ENCODE data around the gene RFC2.
A peak's percentile ranks its signal among the peaks of the same experiment; 100 is the strongest.

DNA sequence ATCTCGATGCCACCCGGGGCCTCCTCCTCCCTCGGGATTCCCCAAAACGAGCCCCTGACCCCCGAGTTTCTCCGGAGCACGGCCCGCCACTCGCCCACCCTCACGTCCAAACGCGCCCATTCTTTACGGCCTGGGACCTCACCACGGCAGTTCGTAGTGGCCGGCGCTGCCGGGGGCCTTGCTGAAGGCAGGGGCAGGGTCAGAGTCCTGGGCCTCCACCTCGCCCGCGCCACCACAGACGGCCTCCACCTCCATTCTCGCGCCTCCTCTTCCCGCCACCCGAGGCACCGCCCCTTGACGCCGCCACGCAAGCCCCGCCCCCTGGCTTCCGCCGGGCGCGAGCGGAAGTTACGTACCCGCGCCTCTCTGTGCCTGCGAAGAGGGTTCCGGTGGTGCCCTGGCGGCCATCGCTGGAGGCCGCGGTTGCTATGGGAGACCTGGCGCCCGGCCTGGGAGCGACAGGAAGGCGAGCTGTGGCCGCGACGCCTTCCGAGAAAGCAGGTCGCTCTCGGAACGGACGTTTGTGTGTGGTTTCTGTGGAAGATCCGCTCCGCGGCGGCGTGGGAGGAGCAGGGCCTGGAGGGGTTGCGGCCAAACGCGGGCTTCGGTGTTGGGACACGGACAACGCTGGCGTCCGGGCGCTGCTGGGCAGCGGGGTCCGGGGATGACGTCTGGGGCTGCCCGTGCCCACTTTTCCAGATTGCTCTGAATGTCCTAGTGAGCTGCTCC lies at the start of gene RFC2:
- peak in 2 of 3 experiments; percentile 22 to 61 for TF ChIP-seq CTCF (IDR thresholded peaks at IDR 0.05)
- TF ChIP-seq POLR2A (IDR thresholded peaks at IDR 0.05): peak in 1 of 2 donors; percentile 63
- TF ChIP-seq POLR2AphosphoS5 (IDR thresholded peaks at IDR 0.05; ENCODE audit: insufficient read depth in 1 of 2, low read depth in 1 of 2): peak; percentile 98 to 99

All from vagina (tissue), 2 donors.